Neuron (in vitro differentiated cells): ENCODE results near the gene ACTN1.

Experiments
- H2AFZ ChIP-seq: one replicate; pipeline ENCODE4 v1.6.1; 2013; ENCODE audit warnings: low read depth, mild to moderate bottlenecking, inconsistent platforms, low read length, moderate library complexity
- H3K27me3 ChIP-seq: one replicate; pipeline ENCODE4 v1.6.1; 2013; ENCODE audit warnings: low read length; ENCODE audit not compliant: insufficient read depth
- H3K36me3 ChIP-seq: one replicate; pipeline ENCODE4 v1.6.1; 2013; ENCODE audit warnings: low read length; ENCODE audit not compliant: insufficient read depth
- H3K4me1 ChIP-seq: one replicate; pipeline ENCODE4 v1.6.1; 2013; ENCODE audit warnings: low read length; ENCODE audit not compliant: insufficient read depth
- H3K4me3 ChIP-seq: 2 replicates; pipeline ENCODE4 v1.5.1; 2013; ENCODE audit warnings: mild to moderate bottlenecking, low read length, moderate library complexity
- H3K9me3 ChIP-seq: one replicate; pipeline ENCODE4 v1.6.1; 2013; ENCODE audit warnings: low read length

The ACTN1 gene

DNA sequence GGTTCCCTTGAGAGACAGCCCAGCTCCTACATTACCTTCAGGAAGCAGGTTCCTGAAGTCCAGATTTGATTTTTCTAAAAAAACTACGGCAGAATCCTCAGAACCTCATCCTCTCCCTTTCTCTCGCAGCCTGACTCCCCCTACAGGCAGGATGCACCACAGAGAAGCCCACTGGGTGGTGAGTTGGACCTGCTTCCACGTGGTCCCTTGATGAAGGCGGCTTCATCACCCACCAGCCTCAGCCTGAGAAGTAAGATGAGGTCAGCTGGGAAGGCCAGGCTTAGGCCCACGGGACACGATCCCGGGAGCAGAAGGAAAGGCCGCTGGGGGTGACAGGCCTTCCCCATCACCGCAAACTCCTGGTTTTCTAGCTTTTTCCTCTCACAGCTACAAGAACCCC is 83.0 kb downstream of the ACTN1 start:
- Histone ChIP-seq H3K27me3 (no peaks in the 10 kb centered on the region), H3K4me3 (no peak overlapping the region), H3K4me1 (no peaks in the 10 kb centered on the region), H2AFZ (no peak overlapping the region), H3K36me3 (peaks cover 22% of the 10 kb centered on the region), H3K9me3 (no peaks in the 10 kb centered on the region)

DNA sequence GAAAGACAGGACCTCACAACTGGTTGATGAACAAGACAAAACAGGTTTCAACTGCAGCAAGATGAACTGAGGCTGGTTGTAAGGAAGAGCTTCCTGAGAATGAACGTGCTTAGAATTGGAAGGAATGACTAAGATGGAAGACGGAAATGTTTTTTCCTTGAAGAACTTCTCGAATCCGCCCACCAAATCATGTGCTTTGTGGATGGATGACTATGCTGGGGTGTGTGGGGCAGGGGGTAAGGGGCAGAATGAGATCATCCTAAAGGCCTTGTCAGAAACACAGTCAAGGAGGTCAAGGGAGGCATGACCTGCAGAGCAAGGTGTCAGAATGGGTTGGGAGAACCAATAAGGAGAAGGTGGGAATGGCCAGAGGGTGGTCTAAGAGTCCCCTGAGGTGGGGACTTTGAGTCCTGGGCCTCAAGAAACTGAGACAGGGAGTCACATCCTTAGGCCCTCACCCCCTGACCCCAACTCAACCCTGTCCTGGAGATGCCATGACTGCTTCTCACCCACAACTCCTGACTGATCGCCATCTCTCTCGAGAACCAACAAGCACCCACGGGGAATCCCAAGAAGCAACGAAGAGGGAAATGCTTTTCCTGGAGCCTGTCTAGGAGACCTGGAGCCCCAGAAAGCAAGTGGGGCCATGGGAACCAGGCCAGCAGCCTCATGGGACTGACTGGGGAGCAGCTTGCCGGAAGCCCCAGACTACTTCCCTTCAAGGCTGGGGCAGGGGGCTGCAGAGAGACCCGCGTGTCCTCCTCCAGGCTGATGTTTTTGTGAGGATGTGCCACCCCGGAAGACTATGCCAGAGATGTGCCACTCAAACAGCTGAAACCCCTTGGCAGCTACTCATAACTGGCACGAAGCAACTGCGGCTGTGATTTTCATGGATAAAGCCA is 84.0 kb downstream of the ACTN1 start:
- Histone ChIP-seq H3K4me1 (no peaks in the 10 kb centered on the region), H3K27me3 (no peaks in the 10 kb centered on the region), H3K4me3 (no peak overlapping the region), H2AFZ (no peak overlapping the region), H3K36me3 (peaks cover 16% of the 10 kb centered on the region), H3K9me3 (no peaks in the 10 kb centered on the region)

GRCh38 chr14:68894123-68894522 is 85.0 kb downstream of the ACTN1 start:
- Histone ChIP-seq H3K9me3 (no peaks in the 10 kb centered on the region), H3K27me3 (no peaks in the 10 kb centered on the region), H3K36me3 (peaks cover 22% of the 10 kb centered on the region), H3K4me3 (no peak overlapping the region), H3K4me1 (no peaks in the 10 kb centered on the region), H2AFZ (no peak overlapping the region)

DNA sequence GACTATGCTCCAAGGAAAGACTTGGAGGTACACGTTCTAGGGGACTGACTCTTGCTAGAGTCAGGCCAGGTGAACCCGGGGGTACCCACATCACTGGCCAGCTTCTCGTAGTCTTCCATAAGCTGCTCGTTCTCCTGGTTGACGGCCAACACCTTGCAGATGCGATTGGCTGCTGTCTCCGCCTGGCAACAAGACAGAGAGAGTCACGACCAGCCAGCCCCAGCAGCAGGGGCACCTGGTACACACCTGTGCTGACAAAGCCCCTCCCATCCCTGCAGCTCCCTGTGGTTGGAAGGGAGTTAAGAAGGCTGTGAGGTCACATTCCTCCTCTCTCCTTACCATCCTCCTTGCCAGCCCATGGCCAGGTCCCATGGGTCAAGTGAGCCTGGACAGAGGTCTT is 85.5 kb downstream of the ACTN1 start:
- Histone ChIP-seq H3K4me1 (no peaks in the 10 kb centered on the region), H3K4me3 (no peak overlapping the region), H3K36me3 (peaks cover 24% of the 10 kb centered on the region), H3K27me3 (no peaks in the 10 kb centered on the region), H3K9me3 (no peaks in the 10 kb centered on the region), H2AFZ (no peak overlapping the region)

DNA sequence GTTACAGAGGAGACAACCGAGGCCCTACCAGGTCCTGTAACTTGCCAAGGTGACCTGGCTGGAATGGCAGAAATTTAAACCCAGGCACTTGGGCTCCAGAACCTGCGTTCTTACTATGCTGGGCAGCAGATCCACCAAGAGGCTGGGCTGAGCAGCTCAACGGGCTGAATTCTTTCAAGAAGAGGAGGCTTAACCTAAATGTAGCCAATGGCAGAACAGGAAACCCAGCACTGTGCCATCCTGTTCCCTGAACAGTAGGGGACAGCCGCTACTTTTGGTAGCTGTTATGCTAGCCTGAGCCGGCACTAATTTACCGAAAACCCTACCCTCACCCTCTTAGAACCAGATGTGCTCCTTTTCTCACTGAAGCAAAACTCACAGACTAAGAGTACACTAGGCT is 86.1 kb downstream of the ACTN1 start:
- Histone ChIP-seq H2AFZ (no peak overlapping the region), H3K27me3 (no peaks in the 10 kb centered on the region), H3K9me3 (no peaks in the 10 kb centered on the region), H3K4me1 (no peaks in the 10 kb centered on the region), H3K4me3 (no peak overlapping the region), H3K36me3 (peaks cover 27% of the 10 kb centered on the region)

- H3K4me1 ChIP-seq: no peaks in the 10 kb centered on the region
- no peak overlapping the region for H2AFZ ChIP-seq
- H3K36me3 ChIP-seq: peaks cover 32% of the 10 kb centered on the region
These were observed 87.0 kb downstream of the ACTN1 start for GRCh38 chr14:68891851-68892660.

GRCh38 chr14:68890173-68890931 is 88.8 kb downstream of the ACTN1 start:
- no peaks in the 10 kb centered on the region for H3K4me1 ChIP-seq
- H2AFZ ChIP-seq: no peak overlapping the region
- H3K4me3 ChIP-seq: no peak overlapping the region
- peaks cover 37% of the 10 kb centered on the region for H3K36me3 ChIP-seq
- H3K9me3 ChIP-seq: no peaks in the 10 kb centered on the region
- H3K27me3 ChIP-seq: no peaks in the 10 kb centered on the region

More at GRCh38 chr14:68891851-68892660, 87.0 kb downstream of the ACTN1 start:
- Histone ChIP-seq H3K27me3 (no peaks in the 10 kb centered on the region), H3K4me3 (no peak overlapping the region), H3K9me3 (no peaks in the 10 kb centered on the region)

- Histone ChIP-seq H3K4me3 (no peak overlapping the region), H3K9me3 (no peaks in the 10 kb centered on the region), H3K36me3 (peaks cover 48% of the 10 kb centered on the region), H3K27me3 (no peaks in the 10 kb centered on the region), H2AFZ (no peak overlapping the region), H3K4me1 (no peaks in the 10 kb centered on the region)
These were observed 90.2 kb downstream of the ACTN1 start for GRCh38 chr14:68888883-68889282.

GRCh38 chr14:68888025-68888850 is 90.9 kb downstream of the ACTN1 start:
- H3K27me3 ChIP-seq: no peaks in the 10 kb centered on the region
- H3K36me3 ChIP-seq: peaks cover 46% of the 10 kb centered on the region
- H2AFZ ChIP-seq: no peak overlapping the region
- H3K4me3 ChIP-seq: no peak overlapping the region
- H3K9me3 ChIP-seq: no peaks in the 10 kb centered on the region
- H3K4me1 ChIP-seq: no peaks in the 10 kb centered on the region

DNA sequence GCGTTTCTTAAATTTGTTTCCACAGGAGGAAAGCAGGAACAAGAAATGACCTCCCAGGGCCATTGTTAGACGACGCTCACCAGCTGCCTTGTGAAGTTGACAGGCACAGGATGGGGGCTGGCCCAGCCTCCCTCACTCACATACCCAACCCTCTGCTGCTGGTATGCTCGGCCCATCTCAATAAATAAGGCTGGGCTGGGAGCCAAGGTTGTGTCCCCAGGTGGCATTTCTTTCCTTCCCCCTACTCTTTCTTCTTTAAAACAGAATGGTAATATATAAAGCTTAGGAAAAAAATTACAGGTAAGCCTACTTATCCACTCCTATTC is 93.0 kb downstream of the ACTN1 start:
- Histone ChIP-seq H3K4me3 (no peak overlapping the region), H2AFZ (no peak overlapping the region), H3K36me3 (peaks cover 58% of the 10 kb centered on the region), H3K9me3 (no peaks in the 10 kb centered on the region), H3K4me1 (no peaks in the 10 kb centered on the region), H3K27me3 (no peaks in the 10 kb centered on the region)

- peaks cover 63% of the 10 kb centered on the region for H3K36me3 ChIP-seq
- no peaks in the 10 kb centered on the region for H3K27me3 ChIP-seq
- H2AFZ ChIP-seq: no peak overlapping the region
- H3K4me1 ChIP-seq: no peaks in the 10 kb centered on the region
- H3K9me3 ChIP-seq: no peaks in the 10 kb centered on the region
- no peak overlapping the region for H3K4me3 ChIP-seq
These were observed 93.6 kb downstream of the ACTN1 start for GRCh38 chr14:68885226-68886108.
